ENCODE measurements around the gene GRM7. TPM values are rescaled to one million over a fixed set of nuclear protein-coding genes. Genes with fewer than 3 reads are reported as not detected.

The GRM7 gene
- total and polyA plus RNA-seq, 9 donors = 0.04 to 0.13 (median 0.10) TPM; not detected in 6

DNA sequence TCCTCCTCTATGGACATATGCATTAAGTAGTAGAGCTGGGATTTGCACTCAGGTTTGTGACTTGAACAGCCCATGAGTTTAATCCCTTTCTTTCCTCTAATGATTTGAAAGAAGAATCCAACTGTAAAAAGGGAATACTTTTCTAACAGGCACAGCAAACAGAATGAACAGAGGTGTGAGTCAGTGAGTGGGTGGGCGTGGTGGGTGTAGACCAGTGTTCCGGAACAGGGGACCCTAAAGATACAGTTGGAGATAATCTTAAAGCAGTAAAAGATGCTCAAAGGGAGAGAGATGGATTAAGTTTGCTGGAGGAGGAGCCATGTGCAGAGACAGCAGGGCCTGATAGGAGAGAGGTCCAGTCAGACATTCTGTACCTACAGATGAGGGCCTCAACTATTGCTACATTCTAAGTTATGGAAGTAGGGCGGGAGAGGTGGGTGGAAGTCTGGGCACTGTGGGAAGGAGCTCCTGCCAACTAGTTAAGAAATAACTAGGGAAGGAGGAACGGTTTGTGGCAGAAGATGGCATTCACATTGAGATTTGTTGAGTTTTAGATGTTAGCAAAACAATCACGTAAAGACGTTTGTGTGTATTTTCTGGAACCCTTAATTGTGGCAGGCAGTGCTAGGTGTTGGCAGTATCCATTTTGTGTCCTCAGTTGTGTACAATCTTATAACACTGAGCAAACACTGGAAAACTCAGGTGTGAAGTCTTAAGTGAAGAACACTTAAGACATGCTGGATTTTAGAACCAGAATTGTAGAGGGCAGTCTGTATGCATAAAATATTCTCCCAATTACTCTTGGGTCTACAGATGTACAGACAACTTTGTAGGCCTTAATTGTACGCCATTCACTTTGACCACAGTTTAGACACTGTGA lies 511.0 kb downstream of the GRM7 start:
- H3K4me3 ChIP-seq (ENCODE audit: low read length) = no peak overlapping the region
- no peak overlapping the region for H3K27ac ChIP-seq (ENCODE audit: low read length)
- H3K4me1 ChIP-seq (ENCODE audit: control insufficient read depth, insufficient read depth, low read length) = no peaks in the 10 kb centered on the region
- no peaks in the 10 kb centered on the region for H3K9me3 ChIP-seq (replicated peaks; ENCODE audit: control insufficient read depth, low read depth, low read length)
- 63% methylated on average over 6 of the region's 7 CpGs for WGBS (ENCODE audit: insufficient coverage)
- no peaks in the 10 kb centered on the region for H3K36me3 ChIP-seq (ENCODE audit: control insufficient read depth, insufficient read depth, low read length)
- H3K27me3 ChIP-seq (ENCODE audit: control insufficient read depth, insufficient read depth, low read length) = no peaks in the 10 kb centered on the region
- DNase-seq = no peak

DNA sequence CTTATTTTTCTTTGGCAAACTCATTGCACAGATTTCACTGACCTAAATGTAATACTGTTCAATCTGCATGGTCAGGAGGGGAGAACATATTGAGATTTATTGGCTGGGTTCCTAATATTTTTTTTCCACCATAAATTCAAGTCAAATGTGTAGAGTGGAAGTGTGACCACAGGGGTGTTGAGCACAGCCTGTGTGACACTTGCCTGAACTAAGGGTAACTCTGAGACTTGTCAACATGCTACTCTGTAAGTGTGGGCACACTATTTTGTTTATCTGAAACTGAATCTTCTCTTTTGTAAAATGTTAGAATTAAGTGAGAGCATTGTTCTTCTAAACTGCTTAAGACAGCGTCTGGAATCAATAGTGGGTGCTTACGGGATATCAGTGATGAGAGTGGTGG lies 516.2 kb downstream of the GRM7 start:
- Histone ChIP-seq H3K4me3 (ENCODE audit: low read length) (no peak overlapping the region), H3K27me3 (ENCODE audit: control insufficient read depth, insufficient read depth, low read length) (no peaks in the 10 kb centered on the region), H3K4me1 (ENCODE audit: control insufficient read depth, insufficient read depth, low read length) (no peaks in the 10 kb centered on the region), H3K9me3 (replicated peaks; ENCODE audit: control insufficient read depth, low read depth, low read length) (no peaks in the 10 kb centered on the region), H3K27ac (ENCODE audit: low read length) (no peak overlapping the region), H3K36me3 (ENCODE audit: control insufficient read depth, insufficient read depth, low read length) (no peaks in the 10 kb centered on the region)
- WGBS (ENCODE audit: insufficient coverage) = 60% methylated on average over 2 of the region's 2 CpGs
- DNase-seq = no peak

DNA sequence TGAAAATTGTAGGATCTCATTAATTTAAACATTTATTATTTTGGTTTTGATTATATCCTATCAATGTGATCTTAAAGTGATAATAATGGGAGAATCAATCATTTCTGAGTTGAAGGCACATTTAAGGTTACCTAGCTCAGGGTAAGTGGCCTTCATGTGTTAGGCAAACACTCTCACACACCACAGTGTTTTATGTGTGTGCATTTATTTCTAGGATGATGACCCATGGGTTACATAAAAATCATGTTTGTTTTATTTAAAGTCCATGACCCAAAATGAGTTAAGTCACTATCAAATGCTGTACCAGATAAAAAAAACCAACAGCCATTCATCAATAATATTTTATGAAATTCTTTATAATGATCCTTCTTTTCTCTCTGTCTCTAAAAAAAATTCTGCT lies 520.8 kb downstream of the GRM7 start:
- H3K36me3 ChIP-seq (ENCODE audit: control insufficient read depth, insufficient read depth, low read length) = no peaks in the 10 kb centered on the region
- H3K4me3 ChIP-seq (ENCODE audit: low read length) = no peak overlapping the region
- H3K27me3 ChIP-seq (ENCODE audit: control insufficient read depth, insufficient read depth, low read length) = no peaks in the 10 kb centered on the region
- no peaks in the 10 kb centered on the region for H3K4me1 ChIP-seq (ENCODE audit: control insufficient read depth, insufficient read depth, low read length)
- no peaks in the 10 kb centered on the region for H3K9me3 ChIP-seq (replicated peaks; ENCODE audit: control insufficient read depth, low read depth, low read length)
- H3K27ac ChIP-seq (ENCODE audit: low read length) = no peak overlapping the region
- no peak for DNase-seq

DNA sequence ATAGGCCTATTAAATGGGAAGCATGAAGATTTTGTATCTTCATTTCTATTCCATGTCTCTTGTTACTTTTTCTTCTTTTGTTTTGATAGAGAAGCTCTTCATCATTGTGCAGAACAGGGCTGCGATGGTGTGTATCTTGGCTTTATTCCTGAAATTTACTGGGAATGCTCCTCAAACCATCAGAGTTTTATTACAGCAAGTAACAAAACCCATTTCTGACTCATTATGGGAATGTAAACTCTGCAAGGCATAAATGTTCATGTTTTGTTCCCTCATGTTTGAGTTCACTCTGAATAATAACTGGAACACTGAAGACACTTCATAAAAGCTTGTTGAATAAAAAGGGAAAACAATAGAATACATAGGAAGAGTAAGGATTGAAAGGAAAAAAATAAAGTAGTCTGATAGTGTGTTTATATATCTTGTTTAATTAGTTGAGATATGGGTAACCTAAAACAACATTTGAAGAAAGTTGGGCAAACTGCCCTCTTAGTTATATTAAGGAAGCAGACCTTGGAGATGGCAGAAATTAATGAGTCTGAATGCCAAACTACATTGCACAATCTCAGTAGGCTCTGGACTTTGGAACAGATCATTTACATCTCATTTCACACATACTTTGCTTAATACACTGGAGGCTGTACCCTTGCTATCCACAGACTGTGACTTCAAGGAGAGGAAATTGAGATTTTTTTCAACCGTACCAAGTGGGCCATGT lies 521.5 kb downstream of the GRM7 start:
- H3K36me3 ChIP-seq (ENCODE audit: control insufficient read depth, insufficient read depth, low read length) = no peaks in the 10 kb centered on the region
- H3K4me1 ChIP-seq (ENCODE audit: control insufficient read depth, insufficient read depth, low read length) = no peaks in the 10 kb centered on the region
- H3K9me3 ChIP-seq (replicated peaks; ENCODE audit: control insufficient read depth, low read depth, low read length) = no peaks in the 10 kb centered on the region
- DNase-seq = peak; percentile 16
- no peak overlapping the region for H3K4me3 ChIP-seq (ENCODE audit: low read length)
- H3K27me3 ChIP-seq (ENCODE audit: control insufficient read depth, insufficient read depth, low read length) = no peaks in the 10 kb centered on the region
- no peak overlapping the region for H3K27ac ChIP-seq (ENCODE audit: low read length)
- no CpG with 5 or more reads among the region's 2 CpGs for WGBS (ENCODE audit: insufficient coverage)

DNA sequence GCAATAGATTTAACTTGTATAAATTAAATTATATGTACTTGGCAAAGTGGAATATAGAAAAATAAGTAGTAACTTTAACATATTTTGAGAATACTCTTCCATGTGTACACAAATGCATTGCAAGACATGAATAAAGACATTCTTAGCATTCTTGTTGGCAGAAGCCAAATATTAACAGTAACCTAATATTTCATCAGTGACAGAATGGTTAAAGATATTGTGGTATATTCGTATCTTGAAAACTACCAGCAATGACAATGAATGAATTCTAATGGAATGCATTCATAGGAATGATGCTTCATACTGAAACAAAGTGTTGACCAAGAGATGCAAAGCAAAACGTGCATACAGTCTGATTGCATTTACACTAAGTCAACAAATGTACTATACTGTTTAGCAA lies 524.7 kb downstream of the GRM7 start:
- no peak for DNase-seq
- no peak overlapping the region for H3K27ac ChIP-seq (ENCODE audit: low read length)
- H3K4me3 ChIP-seq (ENCODE audit: low read length) = no peak overlapping the region
- no peaks in the 10 kb centered on the region for H3K36me3 ChIP-seq (ENCODE audit: control insufficient read depth, insufficient read depth, low read length)
- H3K27me3 ChIP-seq (ENCODE audit: control insufficient read depth, insufficient read depth, low read length) = no peaks in the 10 kb centered on the region
- no peaks in the 10 kb centered on the region for H3K9me3 ChIP-seq (replicated peaks; ENCODE audit: control insufficient read depth, low read depth, low read length)
- no CpG with 5 or more reads among the region's 2 CpGs for WGBS (ENCODE audit: insufficient coverage)
- H3K4me1 ChIP-seq (ENCODE audit: control insufficient read depth, insufficient read depth, low read length) = no peaks in the 10 kb centered on the region

DNA sequence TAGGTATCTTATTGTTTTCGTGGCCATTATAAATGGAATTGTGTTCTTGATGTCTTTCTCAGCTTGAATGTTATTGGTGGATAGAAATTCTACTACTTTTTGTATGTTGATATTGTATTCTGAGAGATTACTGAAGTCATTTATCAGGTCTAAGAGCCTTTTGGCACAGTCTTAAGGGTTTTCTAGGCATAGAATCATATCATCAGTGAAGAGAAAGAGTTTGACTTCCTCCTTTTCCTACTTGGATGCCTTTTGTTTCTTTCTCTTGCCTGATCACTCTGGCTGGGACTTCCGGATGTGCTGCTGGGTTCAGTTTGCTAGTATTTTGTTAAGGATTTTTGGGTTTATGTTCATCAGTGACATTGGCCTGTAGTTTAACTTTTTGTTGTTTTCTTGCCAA lies 527.1 kb downstream of the GRM7 start:
- no peaks in the 10 kb centered on the region for H3K27me3 ChIP-seq (ENCODE audit: control insufficient read depth, insufficient read depth, low read length)
- no peak for DNase-seq
- H3K4me3 ChIP-seq (ENCODE audit: low read length) = no peak overlapping the region
- no peaks in the 10 kb centered on the region for H3K4me1 ChIP-seq (ENCODE audit: control insufficient read depth, insufficient read depth, low read length)
- no peaks in the 10 kb centered on the region for H3K9me3 ChIP-seq (replicated peaks; ENCODE audit: control insufficient read depth, low read depth, low read length)
- no peaks in the 10 kb centered on the region for H3K36me3 ChIP-seq (ENCODE audit: control insufficient read depth, insufficient read depth, low read length)
- WGBS (ENCODE audit: insufficient coverage) = no CpG with 5 or more reads among the region's 2 CpGs
- no peak overlapping the region for H3K27ac ChIP-seq (ENCODE audit: low read length)

DNA sequence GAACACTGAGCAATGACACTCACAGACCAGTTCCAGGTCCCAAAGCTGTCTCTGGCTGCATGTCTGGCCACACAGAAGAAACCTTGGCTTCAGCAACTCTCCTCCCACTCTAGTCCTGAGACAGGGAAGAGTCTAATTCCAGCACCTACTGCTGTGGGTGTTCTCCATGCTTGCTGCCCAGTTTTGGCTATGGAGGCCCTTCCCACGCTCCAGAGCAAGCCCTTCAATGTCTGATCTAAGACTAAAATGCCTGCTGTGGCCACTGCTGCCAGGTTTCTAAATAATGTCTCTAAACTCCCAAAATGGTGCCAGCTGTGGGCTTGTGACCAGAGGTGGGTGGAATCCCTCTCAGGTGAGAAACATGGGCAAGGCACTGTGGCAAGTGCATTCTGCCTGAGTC lies 531.3 kb downstream of the GRM7 start:
- H3K9me3 ChIP-seq (replicated peaks; ENCODE audit: control insufficient read depth, low read depth, low read length) = no peaks in the 10 kb centered on the region
- 60% methylated on average over 1 of the region's 1 CpG for WGBS (ENCODE audit: insufficient coverage)
- DNase-seq = no peak

DNA sequence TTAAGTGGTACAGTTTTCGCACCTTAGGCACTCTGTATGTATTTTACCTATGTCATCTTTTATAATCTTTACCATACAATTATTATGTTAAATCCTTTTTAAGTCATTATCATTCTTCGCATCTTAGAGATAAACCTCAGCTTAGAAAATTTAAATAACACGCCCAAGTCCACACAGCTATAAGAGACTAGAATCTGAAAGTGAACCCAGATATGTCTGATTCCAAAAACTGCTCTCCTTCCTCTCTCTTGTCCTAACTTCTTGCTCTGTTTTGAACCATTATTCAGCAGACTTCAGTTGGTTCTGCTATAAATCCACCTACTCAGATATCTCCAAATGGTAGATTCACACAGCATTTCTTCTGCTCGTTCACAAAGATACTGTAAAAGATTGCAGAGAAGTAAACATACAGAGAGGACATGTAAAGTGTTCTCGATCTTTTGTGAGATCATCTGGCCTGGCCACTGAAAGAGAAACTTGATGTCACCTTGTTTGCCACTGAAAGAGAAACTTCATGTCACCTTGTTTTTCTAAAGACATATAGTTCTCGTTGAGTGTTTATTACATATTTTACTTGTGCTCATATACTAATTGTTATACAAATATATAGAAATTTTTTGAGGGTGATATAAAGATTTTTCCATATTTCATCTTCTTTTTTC lies 533.2 kb downstream of the GRM7 start:
- Histone ChIP-seq H3K27ac (ENCODE audit: low read length) (no peak overlapping the region), H3K9me3 (replicated peaks; ENCODE audit: control insufficient read depth, low read depth, low read length) (no peaks in the 10 kb centered on the region), H3K36me3 (ENCODE audit: control insufficient read depth, insufficient read depth, low read length) (no peaks in the 10 kb centered on the region), H3K4me3 (ENCODE audit: low read length) (no peak overlapping the region), H3K27me3 (ENCODE audit: control insufficient read depth, insufficient read depth, low read length) (no peaks in the 10 kb centered on the region), H3K4me1 (ENCODE audit: control insufficient read depth, insufficient read depth, low read length) (no peaks in the 10 kb centered on the region)
- WGBS (ENCODE audit: insufficient coverage) = 86% methylated on average over 2 of the region's 6 CpGs
- DNase-seq = no peak

More for the DNA sequence above, 531.3 kb downstream of the GRM7 start:
- Histone ChIP-seq H3K4me3 (ENCODE audit: low read length) (no peak overlapping the region), H3K27ac (ENCODE audit: low read length) (no peak overlapping the region), H3K4me1 (ENCODE audit: control insufficient read depth, insufficient read depth, low read length) (no peaks in the 10 kb centered on the region), H3K27me3 (ENCODE audit: control insufficient read depth, insufficient read depth, low read length) (no peaks in the 10 kb centered on the region), H3K36me3 (ENCODE audit: control insufficient read depth, insufficient read depth, low read length) (no peaks in the 10 kb centered on the region)

DNA sequence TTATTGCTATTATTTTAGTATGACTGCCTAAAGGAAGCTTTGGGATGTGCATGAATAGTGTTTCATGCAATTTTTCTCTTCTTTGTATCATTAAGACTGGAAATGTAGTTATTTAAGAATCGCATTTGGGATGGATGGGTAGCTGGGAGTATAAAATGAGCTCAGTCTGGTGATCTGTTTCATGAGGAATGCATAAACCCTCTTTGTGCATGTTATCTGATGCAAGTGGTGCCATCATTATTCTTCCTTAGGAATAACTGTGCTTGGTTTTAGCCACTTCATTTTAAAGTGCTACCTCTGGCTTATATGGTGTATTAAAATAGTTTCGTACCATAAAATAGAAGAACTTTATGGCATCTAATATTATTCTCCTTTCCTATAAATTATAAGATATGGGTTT lies 535.6 kb downstream of the GRM7 start:
- H3K9me3 ChIP-seq (replicated peaks; ENCODE audit: control insufficient read depth, low read depth, low read length) = no peaks in the 10 kb centered on the region
- H3K36me3 ChIP-seq (ENCODE audit: control insufficient read depth, insufficient read depth, low read length) = no peaks in the 10 kb centered on the region
- no peaks in the 10 kb centered on the region for H3K4me1 ChIP-seq (ENCODE audit: control insufficient read depth, insufficient read depth, low read length)
- no peaks in the 10 kb centered on the region for H3K27me3 ChIP-seq (ENCODE audit: control insufficient read depth, insufficient read depth, low read length)
- 63% methylated on average over 1 of the region's 2 CpGs for WGBS (ENCODE audit: insufficient coverage)
- H3K27ac ChIP-seq (ENCODE audit: low read length) = no peak overlapping the region
- no peak for DNase-seq
- H3K4me3 ChIP-seq (ENCODE audit: low read length) = no peak overlapping the region

DNA sequence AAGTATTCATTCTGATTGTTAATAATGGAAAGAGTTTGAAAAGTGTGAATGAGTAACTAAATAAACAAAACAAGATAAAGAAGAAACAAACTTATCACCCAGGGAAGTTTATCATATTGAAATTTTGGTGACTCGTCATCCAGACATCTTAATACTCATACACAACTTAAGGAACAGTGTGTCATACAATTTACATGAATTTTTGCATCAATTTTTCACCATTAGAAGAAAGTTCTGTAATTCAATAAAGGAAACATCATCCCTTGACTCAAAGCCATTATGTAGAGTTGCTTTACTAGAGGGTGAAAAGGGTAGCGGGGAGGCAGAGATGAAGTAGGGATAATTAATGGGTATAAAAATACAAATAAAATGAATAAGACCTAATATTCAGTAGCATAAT lies 536.2 kb downstream of the GRM7 start:
- no peak overlapping the region for H3K4me3 ChIP-seq (ENCODE audit: low read length)
- DNase-seq = no peak
- no peaks in the 10 kb centered on the region for H3K9me3 ChIP-seq (replicated peaks; ENCODE audit: control insufficient read depth, low read depth, low read length)
- no peak overlapping the region for H3K27ac ChIP-seq (ENCODE audit: low read length)
- no CpG with 5 or more reads among the region's 2 CpGs for WGBS (ENCODE audit: insufficient coverage)
- no peaks in the 10 kb centered on the region for H3K4me1 ChIP-seq (ENCODE audit: control insufficient read depth, insufficient read depth, low read length)
- H3K36me3 ChIP-seq (ENCODE audit: control insufficient read depth, insufficient read depth, low read length) = no peaks in the 10 kb centered on the region
- H3K27me3 ChIP-seq (ENCODE audit: control insufficient read depth, insufficient read depth, low read length) = no peaks in the 10 kb centered on the region
